Erythroblast (primary cell): ENCODE measurements around the gene SPP1.

Experiments used
- GATA1 ChIP-seq: IDR thresholded peaks from 2 replicates; pipeline ENCODE4 v1.6.1; 2011; ENCODE audit warnings: low read depth, mild to moderate bottlenecking, control low read depth, low read length, moderate library complexity
- POLR2A ChIP-seq: IDR thresholded peaks from 2 replicates; pipeline ENCODE4 v1.6.1; 2011; ENCODE audit warnings: mild to moderate bottlenecking, low read length

DNA sequence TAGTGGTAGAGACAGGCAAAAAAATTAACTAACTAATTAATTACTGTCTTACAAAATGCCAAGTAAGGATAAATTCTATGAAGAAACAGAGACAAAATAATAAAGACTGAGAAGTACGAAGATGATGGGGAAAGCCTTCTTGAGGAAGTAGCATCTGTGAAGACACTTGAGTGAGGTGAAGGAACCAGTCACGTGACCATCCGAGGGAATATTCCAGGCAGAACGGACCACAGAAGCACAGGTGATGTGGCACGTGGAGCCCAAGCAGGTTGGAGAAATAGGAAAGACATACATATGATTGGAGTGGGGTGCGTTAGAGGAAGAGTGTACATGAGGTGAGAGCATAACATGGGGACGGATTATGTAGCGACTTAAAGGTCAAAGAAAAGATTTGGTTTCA lies 30.5 kb upstream of the SPP1 start:
- no peak for TF ChIP-seq POLR2A
- no peak for TF ChIP-seq GATA1
